Measurements from ENCODE around the gene MRPL27.

Gene MRPL27

DNA sequence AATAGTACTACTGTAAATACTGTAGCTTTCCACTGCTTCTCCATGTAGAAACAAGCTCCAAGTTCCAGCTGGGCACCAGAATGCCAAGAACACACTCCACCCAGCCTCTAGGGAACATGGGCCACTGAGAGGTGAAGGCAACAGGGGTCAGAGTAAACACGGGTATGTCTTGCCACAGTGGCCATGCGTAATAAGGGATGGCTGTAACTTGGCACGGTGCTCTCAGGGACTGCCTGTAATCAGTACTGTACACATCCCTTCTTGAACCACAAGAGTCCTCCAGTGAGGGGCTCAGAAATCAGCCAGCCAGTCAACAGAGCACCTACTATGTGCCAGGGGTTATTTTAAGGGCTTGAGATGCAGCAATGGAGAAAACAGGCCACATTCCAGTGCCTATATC lies 13.5 kb upstream of the MRPL27 start:
- TF ChIP-seq, protein P1, sequence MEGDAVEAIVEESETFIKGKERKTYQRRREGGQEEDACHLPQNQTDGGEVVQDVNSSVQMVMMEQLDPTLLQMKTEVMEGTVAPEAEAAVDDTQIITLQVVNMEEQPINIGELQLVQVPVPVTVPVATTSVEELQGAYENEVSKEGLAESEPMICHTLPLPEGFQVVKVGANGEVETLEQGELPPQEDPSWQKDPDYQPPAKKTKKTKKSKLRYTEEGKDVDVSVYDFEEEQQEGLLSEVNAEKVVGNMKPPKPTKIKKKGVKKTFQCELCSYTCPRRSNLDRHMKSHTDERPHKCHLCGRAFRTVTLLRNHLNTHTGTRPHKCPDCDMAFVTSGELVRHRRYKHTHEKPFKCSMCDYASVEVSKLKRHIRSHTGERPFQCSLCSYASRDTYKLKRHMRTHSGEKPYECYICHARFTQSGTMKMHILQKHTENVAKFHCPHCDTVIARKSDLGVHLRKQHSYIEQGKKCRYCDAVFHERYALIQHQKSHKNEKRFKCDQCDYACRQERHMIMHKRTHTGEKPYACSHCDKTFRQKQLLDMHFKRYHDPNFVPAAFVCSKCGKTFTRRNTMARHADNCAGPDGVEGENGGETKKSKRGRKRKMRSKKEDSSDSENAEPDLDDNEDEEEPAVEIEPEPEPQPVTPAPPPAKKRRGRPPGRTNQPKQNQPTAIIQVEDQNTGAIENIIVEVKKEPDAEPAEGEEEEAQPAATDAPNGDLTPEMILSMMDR (IDR thresholded peaks at IDR 0.05; ENCODE audit: control insufficient read depth, insufficient read depth, low read depth, low read length, missing control alignments): no peak
- no peak for DNase-seq (ENCODE audit: low read depth)
- no peak overlapping the region for H3K4me3 ChIP-seq (ENCODE audit: control insufficient read depth, low read depth, low read length)

DNA sequence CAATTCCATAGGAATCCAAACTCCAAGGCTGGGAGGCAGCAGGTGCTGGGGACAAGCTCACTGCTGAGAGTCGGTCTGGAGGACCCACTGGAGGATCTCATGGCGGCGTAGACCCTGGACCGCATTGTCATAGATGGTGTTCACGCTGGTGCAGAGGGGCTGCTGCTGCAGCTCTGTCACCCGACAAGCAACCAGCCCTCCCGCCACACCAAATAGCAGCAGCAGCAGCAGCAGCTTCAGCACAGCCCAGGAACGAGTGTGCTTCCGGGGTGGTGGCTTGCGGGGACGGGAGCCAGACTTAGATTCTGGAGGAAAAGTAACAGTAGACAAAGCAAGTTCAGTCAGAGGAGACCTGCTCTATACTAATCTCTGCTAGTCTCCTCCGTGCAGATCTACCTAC lies 9.9 kb upstream of the MRPL27 start:
- no peak overlapping the region for H3K4me3 ChIP-seq (ENCODE audit: control insufficient read depth, low read depth, low read length)
- TF ChIP-seq, protein P1 (IDR thresholded peaks at IDR 0.05; ENCODE audit: control insufficient read depth, insufficient read depth, low read depth, low read length, missing control alignments): no peak
- no peak for DNase-seq (ENCODE audit: low read depth)

- H3K4me3 ChIP-seq (ENCODE audit: control insufficient read depth, low read depth, low read length): no peak overlapping the region
- TF ChIP-seq, protein P1 (IDR thresholded peaks at IDR 0.05; ENCODE audit: control insufficient read depth, insufficient read depth, low read depth, low read length, missing control alignments): no peak
- no peak for DNase-seq (ENCODE audit: low read depth)
Measured at GRCh38 chr17:50381920-50382319, 8.9 kb upstream of the MRPL27 start.

DNA sequence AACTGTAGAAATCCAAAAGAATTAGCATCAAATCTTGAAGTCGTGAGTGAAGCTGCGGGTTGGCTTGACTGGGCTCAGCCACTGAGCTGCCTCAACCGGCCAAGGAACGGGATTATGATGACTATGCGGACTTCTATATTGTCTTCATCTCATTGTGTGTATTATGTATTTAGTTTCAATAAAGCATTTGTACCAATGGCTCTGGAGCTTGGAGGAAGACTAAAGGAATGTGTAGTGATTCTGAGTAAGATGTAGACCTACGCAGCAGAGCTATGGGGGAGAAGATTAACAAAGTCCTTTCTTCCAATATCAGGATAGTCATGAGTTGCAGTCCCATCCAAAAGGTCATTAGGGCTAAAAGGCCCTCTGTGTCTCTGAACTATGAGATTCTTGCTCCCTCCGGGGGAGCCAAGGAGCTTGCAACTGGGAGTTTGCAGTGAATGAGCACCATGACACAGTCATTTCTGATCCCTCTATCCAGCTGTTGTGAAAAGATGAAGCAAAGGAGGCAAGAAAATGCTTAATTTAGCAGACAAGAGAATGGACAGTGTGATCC lies 8.4 kb upstream of the MRPL27 start:
- no peak overlapping the region for H3K4me3 ChIP-seq (ENCODE audit: control insufficient read depth, low read depth, low read length)
- no peak for DNase-seq (ENCODE audit: low read depth)
- TF ChIP-seq, protein P1 (IDR thresholded peaks at IDR 0.05; ENCODE audit: control insufficient read depth, insufficient read depth, low read depth, low read length, missing control alignments): no peak

- no peak for DNase-seq (ENCODE audit: low read depth)
- TF ChIP-seq, protein P1 (IDR thresholded peaks at IDR 0.05; ENCODE audit: control insufficient read depth, insufficient read depth, low read depth, low read length, missing control alignments): peak; percentile 18
- no peak overlapping the region for H3K4me3 ChIP-seq (ENCODE audit: control insufficient read depth, low read depth, low read length)
Measured at GRCh38 chr17:50380369-50381259, 7.6 kb upstream of the MRPL27 start.

DNA sequence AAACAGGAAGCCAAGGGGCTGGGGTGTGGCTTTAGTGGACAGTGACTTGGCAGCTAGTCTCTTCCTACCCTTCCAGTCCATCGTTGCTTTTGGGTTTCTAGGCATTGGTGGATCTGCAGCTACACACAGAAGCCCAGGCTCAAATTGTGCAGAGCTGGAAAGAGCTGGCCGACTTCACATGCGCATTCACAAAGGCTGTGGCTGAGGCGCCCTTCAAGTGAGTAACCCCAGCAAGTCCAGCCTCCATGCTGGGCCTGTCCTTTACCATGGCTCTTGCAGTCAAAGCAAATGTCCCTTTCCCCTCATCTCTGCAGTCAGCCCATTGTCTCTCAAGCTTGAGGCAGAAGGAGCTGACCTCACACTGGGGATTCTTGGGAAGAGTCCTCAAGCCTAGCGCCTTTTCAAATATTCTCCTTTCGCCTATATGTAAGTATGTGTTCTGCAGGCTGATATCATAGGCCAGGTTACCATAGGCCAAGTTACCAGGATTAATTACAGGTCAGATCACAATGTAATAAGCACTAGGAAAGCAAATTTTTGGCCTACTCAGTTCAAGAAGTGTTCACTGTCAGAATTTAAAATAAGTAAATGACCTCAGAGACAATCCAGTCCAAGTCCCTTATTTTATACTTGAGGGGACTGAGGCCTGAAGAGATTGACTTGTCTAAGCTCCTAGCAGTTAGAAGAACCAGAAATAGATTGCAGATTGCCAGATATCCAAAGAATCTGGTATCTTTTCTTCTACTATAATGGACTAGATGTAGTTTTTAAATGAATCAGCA lies 6.6 kb upstream of the MRPL27 start:
- TF ChIP-seq, protein P1 (IDR thresholded peaks at IDR 0.05; ENCODE audit: control insufficient read depth, insufficient read depth, low read depth, low read length, missing control alignments): no peak
- no peak overlapping the region for H3K4me3 ChIP-seq (ENCODE audit: control insufficient read depth, low read depth, low read length)
- no peak for DNase-seq (ENCODE audit: low read depth)

All from AG09309 (cell line).